ENCODE measurements around the gene LRRC41. TPM values are rescaled to one million over a fixed set of nuclear protein-coding genes. Genes with fewer than 3 reads are reported as not detected.
"Not testable (repeated sequence)": the region's sequence is repeated elsewhere in the genome, so short reads cannot be mapped to it uniquely, and the experiment has no call there.

The LRRC41 gene
- total and polyA plus RNA-seq, 2 experiments from 2014 or later = 103 to 133 TPM

DNA sequence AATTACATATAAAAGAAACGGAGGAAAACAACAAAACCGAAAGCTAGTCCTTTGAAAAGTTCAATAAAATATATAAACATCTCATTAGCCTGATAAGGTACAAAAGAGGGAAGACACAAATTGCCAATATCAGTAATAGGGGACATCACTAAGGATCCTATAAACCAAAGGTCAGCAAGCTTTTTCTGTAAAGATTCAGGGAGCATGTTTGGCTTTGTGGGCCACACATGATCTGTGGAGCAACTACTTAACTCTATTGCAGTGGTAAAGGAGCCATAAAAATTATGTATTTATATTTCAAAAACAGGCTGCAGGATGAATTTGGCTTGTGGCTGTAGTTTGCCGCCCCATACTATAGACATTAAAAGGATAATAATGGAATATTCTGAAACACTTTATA lies 31.7 kb upstream of the LRRC41 start:
- TF ChIP-seq EZH2 (IDR thresholded peaks at IDR 0.05; ENCODE audit: insufficient read depth, poor library complexity, severe bottlenecking) = no peak
- no peak for TF ChIP-seq EZH2phosphoT487 (IDR thresholded peaks at IDR 0.05; ENCODE audit: insufficient read depth, low read depth)
- H3K27ac ChIP-seq = no peak overlapping the region
- H3K79me2 ChIP-seq (ENCODE audit: insufficient read depth) = no peaks in the 10 kb centered on the region
- H3F3A ChIP-seq (ENCODE audit: insufficient read depth) = peaks cover 15% of the 10 kb centered on the region; the same call in 1 of the 2 replicates
- no peak for DNase-seq
- H3K36me3 ChIP-seq (ENCODE audit: low read depth) = no peaks in the 10 kb centered on the region
- in situ Hi-C loops (cut with MboI) = no loop called here
- 92 to 94% methylated on average over 3 of the region's 3 CpGs for WGBS, 2 experiments (ENCODE audit: low coverage in 1 of 2, low lambda C conversion rate in 2 of 2, missing lambda C conversion rate in 2 of 2)
- no peak overlapping the region for H3K4me2 ChIP-seq (ENCODE audit: unreplicated experiment)
- H3K9me3 ChIP-seq (ENCODE audit: low read depth) = no peaks in the 10 kb centered on the region
- no peaks in the 10 kb centered on the region for H4K20me1 ChIP-seq (ENCODE audit: insufficient read depth)
- H2AFZ ChIP-seq = no peak overlapping the region
- H3K9ac ChIP-seq = no peak overlapping the region
- no peaks in the 10 kb centered on the region for H3K27me3 ChIP-seq (replicated peaks; ENCODE audit: insufficient read depth)
- no peaks in the 10 kb centered on the region for H3K9me2 ChIP-seq (ENCODE audit: insufficient read depth)
- H3K4me1 ChIP-seq (ENCODE audit: insufficient read depth) = peaks cover 5% of the 10 kb centered on the region; the same call in 1 of the 2 replicates
- no peak overlapping the region for H3K4me3 ChIP-seq

DNA sequence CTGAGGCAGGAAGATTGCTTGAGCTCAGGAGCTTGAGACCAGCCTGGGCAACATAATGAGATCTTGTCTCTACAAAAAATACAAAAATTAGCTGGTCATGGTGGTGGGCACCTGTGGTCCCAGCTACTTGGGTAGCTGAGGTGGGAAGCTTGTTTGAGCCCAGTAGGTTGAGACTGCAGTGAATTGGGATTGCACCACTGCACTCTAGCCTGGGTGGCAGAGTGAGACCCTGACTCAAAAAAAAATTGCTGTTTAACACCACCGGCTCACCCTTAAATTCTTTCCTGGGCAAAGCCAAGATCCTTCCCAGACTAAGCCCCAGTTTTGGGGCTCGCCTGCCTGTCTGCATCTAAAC lies 30.6 kb upstream of the LRRC41 start:
- H3K4me3 ChIP-seq = no peak overlapping the region
- H3K36me3 ChIP-seq (ENCODE audit: low read depth) = no peaks in the 10 kb centered on the region
- in situ Hi-C loops (cut with MboI) = no loop called here
- no peak for DNase-seq
- WGBS, 2 experiments (ENCODE audit: low coverage in 1 of 2, low lambda C conversion rate in 2 of 2, missing lambda C conversion rate in 2 of 2) = 67 to 79% methylated on average over 2 of the region's 2 CpGs
- H3K27ac ChIP-seq = no peak overlapping the region
- H3K27me3 ChIP-seq (replicated peaks; ENCODE audit: insufficient read depth) = no peaks in the 10 kb centered on the region
- no peak overlapping the region for H3K9ac ChIP-seq
- H2AFZ ChIP-seq = no peak overlapping the region
- TF ChIP-seq EZH2 (IDR thresholded peaks at IDR 0.05; ENCODE audit: insufficient read depth, poor library complexity, severe bottlenecking) = no peak
- no peak for TF ChIP-seq EZH2phosphoT487 (IDR thresholded peaks at IDR 0.05; ENCODE audit: insufficient read depth, low read depth)
- H3K4me2 ChIP-seq (ENCODE audit: unreplicated experiment) = no peak overlapping the region
- H3F3A ChIP-seq (ENCODE audit: insufficient read depth) = peaks cover 6% of the 10 kb centered on the region; the same call in 1 of the 2 replicates
- no peaks in the 10 kb centered on the region for H4K20me1 ChIP-seq (ENCODE audit: insufficient read depth)
- H3K9me2 ChIP-seq (ENCODE audit: insufficient read depth) = no peaks in the 10 kb centered on the region
- H3K9me3 ChIP-seq (ENCODE audit: low read depth) = no peaks in the 10 kb centered on the region
- H3K4me1 ChIP-seq (ENCODE audit: insufficient read depth) = no peaks in the 10 kb centered on the region; the same call in 1 of the 2 replicates
- no peaks in the 10 kb centered on the region for H3K79me2 ChIP-seq (ENCODE audit: insufficient read depth)

GRCh38 chr1:46333300-46334029 lies 30.0 kb upstream of the LRRC41 start:
- in situ Hi-C loops (cut with MboI) = no loop called here
- H3K4me1 ChIP-seq (ENCODE audit: insufficient read depth) = no peaks in the 10 kb centered on the region
- H3K4me3 ChIP-seq = no peak overlapping the region
- no peaks in the 10 kb centered on the region for H3K9me3 ChIP-seq (ENCODE audit: low read depth)
- H3K9me2 ChIP-seq (ENCODE audit: insufficient read depth) = no peaks in the 10 kb centered on the region
- H4K20me1 ChIP-seq (ENCODE audit: insufficient read depth) = no peaks in the 10 kb centered on the region
- H3K9ac ChIP-seq = no peak overlapping the region
- 66 to 72% methylated on average over 9 of the region's 9 CpGs for WGBS, 2 experiments (ENCODE audit: low coverage in 1 of 2, low lambda C conversion rate in 2 of 2, missing lambda C conversion rate in 2 of 2)
- peak; percentile 44 for DNase-seq
- no peak overlapping the region for H3K4me2 ChIP-seq (ENCODE audit: unreplicated experiment)
- H3K36me3 ChIP-seq (ENCODE audit: low read depth) = no peaks in the 10 kb centered on the region
- H3F3A ChIP-seq (ENCODE audit: insufficient read depth) = peaks cover under 1% of the 10 kb centered on the region; the same call in 1 of the 2 replicates
- H3K27me3 ChIP-seq (replicated peaks; ENCODE audit: insufficient read depth) = no peaks in the 10 kb centered on the region
- H3K79me2 ChIP-seq (ENCODE audit: insufficient read depth) = no peaks in the 10 kb centered on the region
- no peak overlapping the region for H2AFZ ChIP-seq
- H3K27ac ChIP-seq = no peak overlapping the region
- no peak for TF ChIP-seq EZH2 (IDR thresholded peaks at IDR 0.05; ENCODE audit: insufficient read depth, poor library complexity, severe bottlenecking)
- no peak for TF ChIP-seq EZH2phosphoT487 (IDR thresholded peaks at IDR 0.05; ENCODE audit: insufficient read depth, low read depth)

DNA sequence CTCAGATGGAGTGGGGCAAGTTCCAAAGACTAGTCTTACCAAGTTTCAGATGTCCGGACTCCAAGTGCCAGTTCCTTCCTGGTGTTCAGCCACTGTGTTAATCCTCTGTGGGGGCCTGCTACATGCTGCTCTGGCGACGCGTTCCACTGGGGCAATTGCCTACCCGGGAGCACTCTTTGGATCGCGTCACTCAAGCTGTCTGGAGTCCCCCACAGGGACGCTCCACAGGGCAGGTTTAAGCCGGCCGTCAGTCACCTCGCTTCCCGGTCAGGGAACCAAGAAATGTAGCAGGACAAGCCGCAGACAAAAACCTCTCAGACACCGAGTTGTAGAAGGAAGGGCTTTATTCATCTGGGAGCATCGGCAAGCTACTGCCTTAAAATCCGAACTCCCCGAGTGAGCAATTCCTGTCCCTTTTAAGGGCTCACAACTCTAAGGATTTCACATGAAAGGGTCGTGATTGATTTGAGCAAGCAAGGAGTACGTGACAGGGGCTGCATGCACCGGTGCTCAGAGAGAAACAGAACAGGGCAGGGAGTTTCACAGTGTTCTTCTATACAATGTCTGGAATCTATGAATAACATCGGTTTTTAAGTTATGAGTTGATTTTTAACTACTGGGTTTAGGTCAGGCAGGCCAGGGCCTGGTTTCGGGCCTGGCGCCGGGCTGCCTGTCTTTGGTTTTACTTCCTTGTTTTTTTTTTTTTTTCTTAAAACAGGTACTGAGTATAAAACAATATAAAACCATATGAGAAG lies 28.5 kb upstream of the LRRC41 start:
- 79 to 81% methylated on average over 24 of the region's 24 CpGs for WGBS, 2 experiments (ENCODE audit: low coverage in 1 of 2, low lambda C conversion rate in 2 of 2, missing lambda C conversion rate in 2 of 2)
- H3F3A ChIP-seq (ENCODE audit: insufficient read depth); H3K27ac ChIP-seq; H3K36me3 ChIP-seq (ENCODE audit: low read depth); H3K27me3 ChIP-seq (replicated peaks; ENCODE audit: insufficient read depth); DNase-seq; H3K4me3 ChIP-seq; in situ Hi-C loops (cut with MboI); H3K4me2 ChIP-seq (ENCODE audit: unreplicated experiment); H3K9me3 ChIP-seq (ENCODE audit: low read depth); H3K9ac ChIP-seq; H3K4me1 ChIP-seq (ENCODE audit: insufficient read depth); H4K20me1 ChIP-seq (ENCODE audit: insufficient read depth); H3K9me2 ChIP-seq (ENCODE audit: insufficient read depth); H3K79me2 ChIP-seq (ENCODE audit: insufficient read depth); H2AFZ ChIP-seq: not testable (repeated sequence)

- H3K4me1 ChIP-seq (ENCODE audit: insufficient read depth); H3K9me3 ChIP-seq (ENCODE audit: low read depth); H3F3A ChIP-seq (ENCODE audit: insufficient read depth); H3K9me2 ChIP-seq (ENCODE audit: insufficient read depth); H3K36me3 ChIP-seq (ENCODE audit: low read depth); H3K4me3 ChIP-seq; H2AFZ ChIP-seq; DNase-seq; H4K20me1 ChIP-seq (ENCODE audit: insufficient read depth); H3K4me2 ChIP-seq (ENCODE audit: unreplicated experiment); in situ Hi-C loops (cut with MboI); H3K79me2 ChIP-seq (ENCODE audit: insufficient read depth); H3K27ac ChIP-seq; H3K9ac ChIP-seq; H3K27me3 ChIP-seq (replicated peaks; ENCODE audit: insufficient read depth): not testable (repeated sequence)
- 91 to 98% methylated on average over 2 of the region's 2 CpGs for WGBS, 2 experiments (ENCODE audit: low coverage in 1 of 2, low lambda C conversion rate in 2 of 2, missing lambda C conversion rate in 2 of 2)
Measured at GRCh38 chr1:46330381-46330780, 27.0 kb upstream of the LRRC41 start.

GRCh38 chr1:46329807-46330206 lies 26.4 kb upstream of the LRRC41 start:
- H4K20me1 ChIP-seq (ENCODE audit: insufficient read depth); H3K27ac ChIP-seq; in situ Hi-C loops (cut with MboI); H3K9me3 ChIP-seq (ENCODE audit: low read depth); H3K79me2 ChIP-seq (ENCODE audit: insufficient read depth); DNase-seq; H3F3A ChIP-seq (ENCODE audit: insufficient read depth); H3K4me2 ChIP-seq (ENCODE audit: unreplicated experiment); H3K36me3 ChIP-seq (ENCODE audit: low read depth); H3K9me2 ChIP-seq (ENCODE audit: insufficient read depth); H3K4me1 ChIP-seq (ENCODE audit: insufficient read depth); H2AFZ ChIP-seq; H3K9ac ChIP-seq; H3K27me3 ChIP-seq (replicated peaks; ENCODE audit: insufficient read depth); H3K4me3 ChIP-seq: not testable (repeated sequence)
- 76 to 79% methylated on average over 7 of the region's 7 CpGs for WGBS, 2 experiments (ENCODE audit: low coverage in 1 of 2, low lambda C conversion rate in 2 of 2, missing lambda C conversion rate in 2 of 2)

- H2AFZ ChIP-seq; H3K36me3 ChIP-seq (ENCODE audit: low read depth); H3K27me3 ChIP-seq (replicated peaks; ENCODE audit: insufficient read depth); H3K79me2 ChIP-seq (ENCODE audit: insufficient read depth); H3K27ac ChIP-seq; H3K4me1 ChIP-seq (ENCODE audit: insufficient read depth); H4K20me1 ChIP-seq (ENCODE audit: insufficient read depth); H3F3A ChIP-seq (ENCODE audit: insufficient read depth); H3K9me3 ChIP-seq (ENCODE audit: low read depth); H3K4me3 ChIP-seq; in situ Hi-C loops (cut with MboI); H3K4me2 ChIP-seq (ENCODE audit: unreplicated experiment); H3K9ac ChIP-seq; DNase-seq; H3K9me2 ChIP-seq (ENCODE audit: insufficient read depth): not testable (repeated sequence)
- WGBS, 2 experiments (ENCODE audit: low coverage in 1 of 2, low lambda C conversion rate in 2 of 2, missing lambda C conversion rate in 2 of 2) = 89 to 91% methylated on average over 7 of the region's 7 CpGs
Measured at GRCh38 chr1:46328182-46328581, 24.8 kb upstream of the LRRC41 start.

Data from GM23248 (cell line).